Hematopoietic multipotent progenitor cell treated with erythropoietin and hydrocortisone succinate and interleukin-3 and kit ligand, for 8 days (in vitro differentiated cells): ENCODE measurements around the gene HYI.
"Not testable (repeated sequence)": the region's sequence is repeated elsewhere in the genome, so short reads cannot be mapped to it uniquely, and the experiment has no call there.

Source experiments
- DNase-seq: peaks from one replicate; pipeline ENCODE4 v3.0.0-alpha.2; 2015

The HYI gene

DNA sequence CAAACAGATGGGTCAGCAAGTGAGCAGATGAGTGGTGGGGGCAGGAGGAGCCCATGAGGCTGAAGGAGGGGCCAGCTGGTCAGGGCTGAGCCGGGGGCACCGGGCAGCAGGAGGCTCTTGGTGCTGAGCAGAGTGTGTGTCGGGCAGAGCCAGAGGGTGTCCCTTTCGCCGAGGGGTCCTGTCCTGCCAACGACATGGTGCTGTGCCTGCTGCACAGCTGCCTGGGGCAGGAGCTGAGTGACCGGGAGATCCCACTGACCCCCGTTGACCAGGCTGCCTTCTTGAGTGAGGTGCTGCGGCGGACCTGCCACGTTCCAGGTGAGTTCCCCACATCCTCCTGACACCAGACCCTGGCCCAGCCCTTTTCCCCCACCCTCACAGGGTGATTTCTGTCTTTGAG, 27.5 kb downstream of the HYI start:
- DNase-seq: no peak

DNA sequence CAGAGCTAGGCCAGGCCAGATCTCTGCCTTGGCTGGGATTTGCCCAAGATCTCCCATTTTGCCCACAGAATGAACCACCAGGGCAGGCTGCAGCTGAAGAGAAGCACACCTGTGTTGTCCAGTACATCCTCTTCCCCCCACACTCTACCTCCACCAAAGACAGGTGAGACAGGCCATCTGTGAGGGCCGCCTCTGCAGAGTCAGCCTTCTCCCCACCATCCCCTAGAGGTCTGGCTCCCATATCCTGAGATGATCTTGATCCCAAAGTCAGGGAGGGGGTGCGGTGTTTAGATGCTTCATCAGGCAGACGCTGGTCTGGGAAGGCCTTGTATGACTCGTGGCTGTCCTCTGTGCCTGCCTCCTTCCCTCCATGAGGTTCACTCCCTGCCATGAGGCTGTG, 28.7 kb downstream of the HYI start:
- no peak for DNase-seq

DNA sequence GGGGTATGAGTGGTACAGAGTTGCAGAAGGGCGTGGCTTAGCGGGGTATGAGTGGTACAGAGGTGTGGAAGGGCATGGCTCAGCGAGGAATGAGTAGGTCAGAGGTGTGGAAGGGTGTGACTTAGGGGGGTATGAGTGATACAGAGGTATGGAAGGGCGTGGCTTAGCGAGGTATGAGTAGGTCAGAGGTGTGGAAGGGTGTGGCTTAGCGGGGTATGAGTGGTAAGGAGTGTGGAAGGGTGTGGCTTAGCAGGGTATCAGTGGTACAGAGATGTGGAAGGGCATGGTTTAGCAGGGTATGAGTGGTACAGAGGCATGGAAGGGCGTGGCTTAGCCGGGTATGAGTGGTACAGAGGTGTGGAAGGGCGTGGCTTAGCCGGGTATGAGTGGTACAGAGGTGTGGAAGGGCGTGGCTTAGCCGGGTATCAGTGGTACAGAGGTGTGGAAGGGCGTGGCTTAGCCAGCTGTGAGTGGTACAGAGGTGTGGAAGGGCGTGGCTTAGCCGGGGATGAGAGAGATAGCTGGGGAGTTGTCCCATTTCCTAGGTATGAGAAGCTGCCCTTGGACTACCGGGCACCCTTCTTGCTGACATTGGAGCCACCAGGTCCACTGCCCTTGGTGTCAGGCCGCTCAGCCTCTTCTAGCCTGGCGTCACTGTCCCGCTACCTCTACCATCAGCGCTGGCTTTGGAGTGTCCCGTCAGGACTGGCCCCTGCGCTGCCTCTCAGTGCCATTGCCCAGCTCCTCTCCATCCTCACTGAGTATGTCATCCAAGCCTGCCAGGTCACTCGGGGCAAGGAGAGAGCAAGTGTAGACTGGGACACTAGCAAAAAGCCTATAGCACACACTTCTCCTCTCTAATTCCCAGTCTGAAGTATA, 29.8 kb downstream of the HYI start:
- peak; percentile 17 for DNase-seq

DNA sequence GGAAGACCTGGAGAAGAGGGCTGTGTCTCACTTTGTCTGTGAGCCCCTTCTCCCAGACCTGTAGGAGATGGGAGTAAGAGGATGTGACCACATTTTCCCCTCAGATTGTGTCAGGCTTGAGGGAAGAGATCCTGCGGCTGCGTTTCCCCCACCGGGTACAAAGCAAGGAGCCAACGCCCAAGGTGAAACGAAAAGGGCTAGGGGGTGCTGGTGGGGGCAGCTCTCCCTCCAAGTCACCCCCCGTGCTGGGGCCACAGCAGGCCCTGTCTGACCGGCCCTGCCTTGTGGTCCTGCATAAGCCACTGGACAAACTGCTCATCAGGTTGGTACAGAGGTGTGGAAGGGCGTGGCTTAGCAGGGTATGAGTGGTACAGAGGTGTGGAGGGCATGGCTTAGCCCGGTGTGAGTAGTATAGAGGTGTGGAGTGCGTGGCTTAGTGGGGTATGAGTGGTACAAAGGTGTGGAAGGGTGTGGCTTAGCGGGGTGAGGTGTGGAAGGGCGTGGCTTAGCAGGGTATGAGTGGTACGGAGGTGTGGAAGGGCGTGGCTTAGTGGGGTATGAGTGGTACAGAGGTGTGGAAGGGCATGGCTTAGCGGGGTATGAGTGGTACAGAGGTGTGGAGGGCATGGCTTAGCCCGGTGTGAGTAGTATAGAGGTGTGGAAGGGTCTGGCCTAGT, 30.6 kb downstream of the HYI start:
- no peak for DNase-seq

DNA sequence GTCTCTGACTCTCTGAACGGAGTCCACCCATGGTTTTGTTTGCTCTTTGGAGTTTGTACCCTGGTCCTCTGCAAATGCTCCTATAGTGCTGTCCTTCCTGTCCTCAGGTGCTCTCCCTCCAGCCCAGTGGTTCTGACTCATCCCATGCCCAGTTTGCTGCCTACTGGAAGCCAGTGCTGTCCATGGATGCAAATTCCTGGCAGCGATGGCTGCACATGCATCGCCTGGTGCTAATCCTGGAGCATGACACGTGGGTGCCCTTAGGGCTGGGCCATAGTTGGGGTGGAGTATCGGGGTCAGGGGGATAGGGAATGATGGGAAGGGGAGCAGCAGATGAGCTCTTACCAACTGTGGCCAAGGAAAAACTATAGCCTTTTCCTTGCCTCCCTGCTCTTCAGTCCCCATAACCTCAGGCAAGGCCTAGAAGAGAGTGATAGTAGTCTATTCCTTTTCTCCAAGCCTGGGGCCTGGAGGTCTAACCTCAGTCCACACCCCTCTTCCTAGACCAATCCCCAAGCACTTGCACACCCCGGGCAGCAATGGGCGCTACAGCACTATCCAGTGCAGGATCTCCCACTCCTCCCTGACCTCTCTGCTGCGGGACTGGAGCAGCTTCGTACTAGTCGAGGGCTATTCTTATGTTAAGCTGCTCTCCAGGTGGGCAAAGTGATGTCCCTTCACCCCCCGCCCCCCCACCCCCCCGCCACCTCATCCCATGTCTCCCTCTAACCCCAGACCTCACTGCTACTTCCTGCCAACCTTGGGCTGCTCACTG, 31.6 kb downstream of the HYI start:
- no peak for DNase-seq

DNA sequence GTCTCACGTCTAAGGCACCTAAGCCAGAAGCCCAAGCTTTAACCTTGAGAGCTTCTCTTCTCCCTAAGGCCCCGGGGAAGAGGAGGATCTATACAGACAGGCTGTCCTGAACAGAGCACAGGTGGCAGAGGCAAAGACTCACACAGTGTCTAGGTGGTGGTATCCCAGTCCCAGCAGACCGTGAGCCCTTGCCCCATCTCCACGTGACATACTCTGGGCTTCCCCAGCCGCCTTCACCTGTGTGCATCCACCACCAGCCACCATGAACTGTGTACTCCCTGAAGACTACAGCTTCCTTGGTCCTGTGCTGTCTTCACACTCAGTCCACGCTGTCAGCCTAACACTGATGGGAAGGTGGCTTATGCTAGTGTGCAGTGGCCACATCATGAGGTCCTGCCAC, 32.3 kb downstream of the HYI start:
- DNase-seq: no peak

DNA sequence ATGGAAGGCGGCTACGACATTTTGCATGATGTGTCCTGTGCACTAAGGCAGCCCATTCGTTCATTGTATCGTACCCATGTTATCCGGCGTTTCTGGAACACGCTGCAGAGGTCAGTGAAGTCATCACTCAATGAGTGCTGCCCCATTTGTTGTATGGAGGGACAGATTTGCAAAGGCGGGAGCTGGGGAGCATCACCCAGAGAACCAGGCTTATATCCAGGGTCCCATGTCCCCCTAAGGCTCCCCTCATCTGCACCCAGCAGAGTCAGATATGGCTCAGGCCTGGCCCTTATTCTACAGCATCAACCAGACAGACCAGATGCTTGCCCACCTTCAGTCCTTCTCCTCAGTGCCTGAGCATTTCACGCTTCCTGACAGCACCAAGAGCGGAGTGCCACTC, 32.9 kb downstream of the HYI start:
- DNase-seq: no peak

DNA sequence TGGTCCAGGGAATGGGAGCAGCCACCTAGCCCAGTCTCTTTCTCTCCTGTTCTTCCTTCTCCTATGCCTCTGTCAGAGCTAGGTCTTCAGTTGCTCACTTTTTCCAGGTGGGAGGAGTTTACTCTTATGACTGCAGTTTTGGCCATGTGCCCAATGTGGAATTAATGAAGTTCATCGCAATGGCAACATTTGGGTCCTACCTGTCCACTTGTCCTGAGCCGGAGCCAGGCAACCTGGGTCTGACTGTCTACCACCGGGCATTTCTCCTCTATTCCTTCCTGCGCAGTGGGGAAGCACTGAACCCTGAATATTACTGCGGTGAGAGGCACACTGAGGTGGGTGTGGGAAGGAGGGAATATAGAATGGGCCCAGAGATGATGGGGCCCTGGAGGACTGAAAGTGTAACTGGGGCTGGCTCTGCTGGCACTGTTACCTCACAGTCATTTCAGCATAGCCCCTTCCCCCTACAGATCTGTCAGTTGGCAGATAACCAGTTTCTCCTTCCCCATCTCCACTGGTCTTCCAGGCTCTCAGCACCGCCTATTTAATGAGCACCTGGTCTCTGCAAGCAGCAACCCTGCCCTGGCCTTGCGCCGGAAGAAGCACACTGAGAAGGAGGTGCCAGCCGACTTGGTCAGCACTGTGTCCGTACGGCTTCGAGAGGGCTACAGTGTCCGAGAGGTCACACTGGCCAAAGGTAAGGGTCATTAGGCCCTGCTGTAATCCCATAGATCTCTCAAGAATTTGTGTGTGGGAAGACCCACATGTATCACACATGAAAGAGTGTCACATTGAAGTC, 33.9 kb downstream of the HYI start:
- DNase-seq: no peak

DNA sequence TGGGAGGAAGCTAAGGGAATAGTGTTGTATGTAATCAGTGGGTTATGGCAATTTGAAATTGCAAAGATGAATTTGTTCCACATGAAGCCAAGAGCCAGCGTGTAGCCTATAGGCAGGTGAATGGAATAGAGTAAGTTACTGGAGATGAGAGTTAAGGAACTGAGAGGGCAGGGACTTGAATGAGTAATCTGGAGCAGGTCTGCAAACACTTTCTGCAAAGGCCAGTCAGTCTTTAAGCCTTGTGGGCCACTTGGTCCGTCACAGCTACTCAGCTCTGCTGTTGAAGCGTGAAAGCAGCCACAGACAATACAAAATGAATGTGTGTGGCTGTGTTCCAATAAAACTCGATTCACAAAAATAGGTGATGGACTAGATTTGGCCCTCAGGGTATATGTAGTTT, 34.9 kb downstream of the HYI start:
- no peak for DNase-seq

DNA sequence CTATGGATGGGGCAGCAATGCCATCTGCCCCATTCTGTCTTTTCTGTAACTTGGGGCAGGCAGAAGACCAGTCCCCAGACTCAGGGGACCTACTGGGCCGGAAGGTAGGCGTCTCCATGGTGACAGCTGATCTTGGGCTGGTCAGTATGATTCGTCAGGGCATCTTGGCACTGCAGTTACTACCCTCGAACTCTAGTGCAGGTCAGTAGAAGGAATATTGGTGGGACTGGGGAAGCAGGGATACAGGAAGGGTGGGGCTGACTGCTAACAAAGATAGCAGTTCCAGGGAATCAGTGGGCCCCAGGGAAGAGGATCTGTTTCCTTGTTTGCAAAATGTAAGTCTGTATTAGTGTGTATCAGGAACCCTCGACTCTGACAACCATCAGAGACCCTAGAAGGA, 37.8 kb downstream of the HYI start:
- DNase-seq: no peak

DNA sequence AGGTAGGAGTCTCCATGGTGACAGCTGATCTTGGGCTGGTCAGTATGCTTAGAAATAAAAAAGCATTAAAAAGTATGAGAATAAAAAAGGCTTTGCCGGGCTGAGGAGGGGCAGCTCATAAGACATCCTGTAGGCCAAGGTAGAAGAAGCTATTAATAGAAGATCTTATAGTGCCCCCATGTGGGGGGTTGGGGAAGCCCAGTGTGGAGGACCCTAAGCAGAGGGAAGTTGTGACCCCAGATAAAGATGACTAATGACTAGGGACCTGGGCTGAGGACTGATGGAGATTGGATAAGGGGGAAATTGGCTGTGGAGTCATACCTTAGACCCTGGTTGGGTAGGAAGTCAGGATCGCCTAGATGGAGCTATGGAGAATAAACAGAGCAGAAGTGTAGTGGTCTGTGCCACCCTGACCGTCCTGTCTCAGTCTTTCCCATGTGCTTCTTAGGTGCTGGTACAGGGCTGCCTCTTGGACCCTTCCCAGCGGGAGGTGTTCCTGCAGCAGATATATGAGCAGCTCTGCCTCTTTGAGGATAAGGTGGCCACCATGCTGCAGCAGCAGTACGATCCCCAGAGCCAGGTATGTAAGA, 39.0 kb downstream of the HYI start:
- peak; percentile 87 for DNase-seq

DNA sequence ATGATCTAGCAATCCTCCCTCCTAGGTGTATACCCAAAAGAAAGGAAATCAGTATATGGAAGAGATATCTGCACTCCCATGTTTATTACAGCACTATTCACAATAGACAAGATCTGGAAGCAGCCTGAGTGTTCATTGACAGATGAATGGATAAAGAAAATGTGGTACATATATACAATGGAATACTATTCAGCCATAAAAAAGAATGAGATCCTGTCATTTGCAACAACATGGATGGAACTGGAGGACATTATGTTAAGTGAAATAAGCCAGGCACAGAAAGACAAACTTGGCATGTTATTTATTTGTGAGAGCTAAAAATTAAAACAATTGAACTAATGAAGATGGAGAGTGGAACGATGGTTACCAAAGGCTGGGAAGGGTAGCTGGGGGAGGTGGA, 40.3 kb downstream of the HYI start:
- not testable (repeated sequence) for DNase-seq

DNA sequence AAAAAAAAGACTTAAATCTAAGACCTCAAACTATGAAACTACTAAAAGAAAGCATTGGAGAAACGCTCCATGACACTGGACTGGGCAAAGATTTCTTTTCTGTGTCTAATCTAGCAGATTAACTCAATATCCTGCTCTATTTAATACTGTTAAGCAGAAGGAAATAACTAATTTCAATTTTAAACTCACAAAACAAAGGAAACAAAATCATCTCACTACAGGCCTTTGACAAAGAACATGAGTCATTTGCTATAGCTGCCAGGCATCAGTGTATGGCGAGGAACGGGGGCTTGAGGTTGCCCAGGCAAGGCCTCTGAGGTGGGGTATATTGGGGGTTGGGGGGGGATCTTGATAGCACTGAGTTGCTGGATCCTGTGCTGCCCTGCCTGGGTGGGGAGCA, 43.2 kb downstream of the HYI start:
- no peak for DNase-seq

DNA sequence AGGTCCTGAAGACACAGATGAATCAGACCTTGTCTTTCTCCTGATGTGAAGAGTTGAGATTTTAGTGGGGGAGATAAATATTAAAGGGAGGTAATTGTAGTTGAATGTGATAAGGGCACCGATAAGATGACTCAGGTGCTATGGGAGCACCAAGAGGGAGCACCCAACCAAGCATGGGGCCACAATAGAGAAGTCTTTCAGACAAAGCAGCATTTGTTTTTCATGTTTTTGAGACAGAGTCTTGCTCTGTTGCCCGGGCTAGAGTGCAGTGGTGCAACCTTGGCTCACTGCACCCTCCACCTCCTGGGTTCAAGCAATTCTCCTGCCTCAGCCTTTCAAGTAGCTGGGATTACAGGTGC, 47.9 kb downstream of the HYI start:
- no peak for DNase-seq

DNA sequence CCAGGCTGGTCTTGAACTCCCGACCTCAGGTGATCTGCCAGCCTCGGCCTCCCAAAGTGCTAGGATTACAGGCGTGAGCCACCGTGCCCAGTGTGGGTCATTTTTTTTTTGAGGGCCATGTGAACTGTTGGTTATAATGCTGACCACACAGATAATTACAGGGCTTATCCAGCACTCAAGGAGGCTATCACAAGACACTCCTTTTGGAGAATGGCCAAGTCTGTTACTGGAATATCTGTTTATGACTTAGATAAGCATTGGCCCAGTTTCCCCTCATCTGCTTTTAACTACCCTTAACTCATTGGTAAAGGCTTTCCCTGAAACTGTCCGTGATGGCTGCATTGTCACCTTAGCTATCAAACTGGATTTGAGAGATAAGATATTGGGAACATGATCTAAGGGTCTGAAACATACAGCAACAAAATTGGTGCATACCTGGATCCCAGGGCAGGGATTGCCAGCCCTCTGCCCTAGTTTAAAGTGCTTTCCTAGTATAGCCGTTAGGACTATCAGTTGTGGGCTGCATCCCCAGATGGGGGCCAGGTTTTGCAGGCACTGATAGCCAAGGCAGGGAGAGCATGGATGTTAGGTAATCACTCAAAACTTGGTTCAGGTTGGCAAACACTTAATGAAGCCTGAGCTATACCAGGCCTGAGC, 48.4 kb downstream of the HYI start:
- peak; percentile 99 for DNase-seq

DNA sequence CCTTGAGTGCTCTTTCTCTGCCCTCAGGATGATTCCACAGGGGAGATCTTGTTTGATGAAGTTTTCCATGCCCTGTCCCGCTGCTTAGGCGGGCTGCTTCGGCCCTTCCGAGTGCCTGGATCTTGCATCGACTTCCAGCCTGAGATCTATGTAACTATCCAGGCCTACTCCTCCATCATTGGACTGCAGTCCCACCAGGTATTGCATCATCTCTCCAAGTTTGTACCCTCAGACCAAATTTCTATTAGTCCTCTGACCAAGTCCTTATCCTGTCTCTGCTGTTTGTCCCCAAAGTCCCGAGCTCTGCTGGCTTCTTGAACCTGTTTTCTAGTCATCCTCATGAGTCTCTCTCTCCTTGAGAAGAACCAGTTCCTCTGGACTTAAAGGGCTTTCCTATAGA, 49.4 kb downstream of the HYI start:
- DNase-seq: no peak

DNA sequence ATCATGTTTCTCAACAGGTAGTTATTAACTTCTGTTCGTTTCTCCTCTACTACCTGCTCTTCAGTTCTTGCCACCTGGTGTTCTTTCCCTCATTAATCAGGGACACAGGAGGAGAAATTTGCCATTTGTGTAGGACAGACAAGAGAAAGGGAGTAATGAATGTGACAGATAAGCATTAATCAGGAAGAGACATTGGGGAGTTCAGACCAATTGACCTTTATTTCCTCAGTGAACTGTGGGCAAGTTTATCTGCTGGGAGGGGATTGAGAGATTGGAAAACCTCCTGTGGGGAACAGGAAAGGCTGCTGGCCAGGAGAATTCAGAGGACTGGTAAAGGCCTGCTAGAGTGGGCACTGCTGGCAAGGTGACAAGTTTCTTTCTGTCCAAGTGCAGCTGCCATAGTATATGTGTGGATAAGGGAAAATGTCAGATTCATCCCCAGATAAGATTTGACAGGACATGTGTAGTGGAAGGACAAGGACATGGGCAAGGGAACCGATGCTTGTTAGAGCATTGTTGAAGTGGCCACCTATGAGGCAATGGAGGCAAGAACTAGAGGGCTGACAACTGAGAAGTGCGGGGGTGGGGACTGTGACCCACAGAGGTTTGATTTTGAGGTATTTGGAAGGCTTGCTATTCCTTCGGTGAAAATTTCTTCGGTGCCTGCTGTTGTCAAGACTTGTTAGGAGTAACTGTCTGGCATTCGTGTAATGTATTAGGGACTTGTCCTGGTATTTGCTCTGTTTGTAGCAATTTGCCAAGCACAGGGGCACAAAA, 51.5 kb downstream of the HYI start:
- peak; percentile 68 for DNase-seq
